Suprapubic skin (tissue), 4 donors: ENCODE results near the gene CADM1. TPM values are rescaled to one million over a fixed set of nuclear protein-coding genes. Genes with fewer than 3 reads are reported as not detected.

Experiments used
- DNase-seq, 2 donors: peaks; one replicate each; pipeline ENCODE4 v3.0.0-alpha.2; 2019; ENCODE audit warnings: low spot score in 2 of 2
- H3K27ac ChIP-seq: fragments of 200-600 bp; sonication (generic); one replicate; pipeline ENCODE4 v1.5.1; 2019
- H3K27me3 ChIP-seq: fragments of 200-600 bp; sonication (generic); one replicate; pipeline ENCODE4 v1.5.1; 2019
- H3K36me3 ChIP-seq: fragments of 200-600 bp; sonication (generic); one replicate; pipeline ENCODE4 v1.5.1; 2019
- H3K4me1 ChIP-seq: fragments of 200-600 bp; sonication (generic); one replicate; pipeline ENCODE4 v1.5.1; 2019
- H3K4me3 ChIP-seq: fragments of 200-600 bp; sonication (generic); one replicate; pipeline ENCODE4 v1.5.1; 2019; ENCODE audit warnings: mild to moderate bottlenecking
- H3K9me3 ChIP-seq: fragments of 200-600 bp; sonication (generic); one replicate; pipeline ENCODE4 v1.5.1; 2019
- CTCF ChIP-seq, 2 donors: fragments of 200-600 bp in 1 of 2; fragments of 450-650 bp in 1 of 2; sonication (generic) in 1 of 2; IDR thresholded peaks; one replicate each; pipeline ENCODE4 v1.5.1; 2016 to 2019; ENCODE audit warnings: antibody characterized with exemption in 2 of 2, mild to moderate bottlenecking in 1 of 2, moderate library complexity in 1 of 2
- EP300 ChIP-seq: sonication (generic); formaldehyde crosslinking; IDR thresholded peaks from one replicate; pipeline ENCODE4 v1.6.1; 2017; ENCODE audit warnings: antibody characterized with exemption
- POLR2A ChIP-seq, 2 donors: fragments of 450-650 bp; IDR thresholded peaks; one replicate each; pipeline ENCODE4 v1.6.1; 2017; ENCODE audit warnings: antibody characterized with exemption in 2 of 2, mild to moderate bottlenecking in 2 of 2, moderate library complexity in 2 of 2
- POLR2AphosphoS5 ChIP-seq, 3 donors: sonication (generic); formaldehyde crosslinking; IDR thresholded peaks; one replicate each; pipeline ENCODE4 v1.6.1; 2017; ENCODE audit warnings: antibody characterized with exemption in 3 of 3
- WGBS: methylation state at CpG from one replicate; pipeline ENCODE4 v1.1.5; 2018; 5-methylcytosine and 5-hydroxymethylcytosine counted together
- total RNA-seq, 4 donors: library from RNA; depleted of rRNA; stranded (reverse); fragments of >200 nt; gene quantifications; one replicate each; pipeline ENCODE4 v1.1.0, GENCODE V29; 2016

CADM1 gene
- total RNA-seq, 4 donors from 2014 or later = 13.3 to 26.2 (median 15.3) TPM

GRCh38 chr11:115145324-115145723 is 358.9 kb downstream of the CADM1 start:
- Histone ChIP-seq H3K4me3 (no peak overlapping the region), H3K27ac (no peak overlapping the region), H3K27me3 (peaks cover 22% of the 10 kb centered on the region), H3K4me1 (no peaks in the 10 kb centered on the region), H3K36me3 (no peaks in the 10 kb centered on the region), H3K9me3 (no peaks in the 10 kb centered on the region)
- WGBS = 70% methylated on average over 2 of the region's 8 CpGs
- no peak for DNase-seq
- no peak for TF ChIP-seq POLR2AphosphoS5 (IDR thresholded peaks at IDR 0.05)
- no peak for TF ChIP-seq EP300
- no peak for TF ChIP-seq CTCF (IDR thresholded peaks at IDR 0.05)

GRCh38 chr11:115144914-115145313 is 359.3 kb downstream of the CADM1 start:
- Histone ChIP-seq H3K9me3 (no peaks in the 10 kb centered on the region), H3K4me1 (no peaks in the 10 kb centered on the region), H3K27ac (no peak overlapping the region), H3K36me3 (no peaks in the 10 kb centered on the region), H3K4me3 (no peak overlapping the region), H3K27me3 (peaks cover 22% of the 10 kb centered on the region)
- TF ChIP-seq CTCF (IDR thresholded peaks at IDR 0.05) = no peak
- TF ChIP-seq POLR2A (IDR thresholded peaks at IDR 0.05) = no peak
- TF ChIP-seq EP300 = no peak
- no peak for TF ChIP-seq POLR2AphosphoS5 (IDR thresholded peaks at IDR 0.05)
- WGBS = 54% methylated on average over 7 of the region's 7 CpGs
- DNase-seq = no peak

- Histone ChIP-seq H3K27ac (no peak overlapping the region), H3K9me3 (no peaks in the 10 kb centered on the region), H3K4me1 (no peaks in the 10 kb centered on the region), H3K36me3 (no peaks in the 10 kb centered on the region), H3K4me3 (no peak overlapping the region), H3K27me3 (peaks cover 28% of the 10 kb centered on the region)
- 80% methylated on average over 3 of the region's 5 CpGs for WGBS
- TF ChIP-seq POLR2A (IDR thresholded peaks at IDR 0.05) = no peak
- TF ChIP-seq POLR2AphosphoS5 (IDR thresholded peaks at IDR 0.05) = no peak
- no peak for TF ChIP-seq EP300
- TF ChIP-seq CTCF (IDR thresholded peaks at IDR 0.05) = no peak
- DNase-seq = no peak
Measured at GRCh38 chr11:115144014-115144413, 360.2 kb downstream of the CADM1 start.

- Histone ChIP-seq H3K27ac (no peak overlapping the region), H3K4me3 (no peak overlapping the region), H3K27me3 (peaks cover 28% of the 10 kb centered on the region), H3K36me3 (no peaks in the 10 kb centered on the region), H3K4me1 (no peaks in the 10 kb centered on the region), H3K9me3 (no peaks in the 10 kb centered on the region)
- no peak for TF ChIP-seq POLR2A (IDR thresholded peaks at IDR 0.05)
- no peak for TF ChIP-seq EP300
- no peak for TF ChIP-seq POLR2AphosphoS5 (IDR thresholded peaks at IDR 0.05)
- TF ChIP-seq CTCF (IDR thresholded peaks at IDR 0.05) = no peak
- DNase-seq = no peak
- 86% methylated on average over 13 of the region's 13 CpGs for WGBS
Measured at GRCh38 chr11:115141231-115142114, 362.7 kb downstream of the CADM1 start.

GRCh38 chr11:115135936-115136335 is 368.3 kb downstream of the CADM1 start:
- DNase-seq = no peak
- no peaks in the 10 kb centered on the region for H3K4me1 ChIP-seq
- H3K4me3 ChIP-seq = no peak overlapping the region
- peaks cover 6% of the 10 kb centered on the region for H3K27me3 ChIP-seq
- whole genome bisulfite sequencing = 79% methylated on average over 3 of the region's 3 CpGs
- H3K27ac ChIP-seq = no peak overlapping the region
- TF ChIP-seq CTCF (IDR thresholded peaks at IDR 0.05) = no peak
- no peak for TF ChIP-seq POLR2A (IDR thresholded peaks at IDR 0.05)
- no peak for TF ChIP-seq POLR2AphosphoS5 (IDR thresholded peaks at IDR 0.05)
- H3K9me3 ChIP-seq = no peaks in the 10 kb centered on the region
- H3K36me3 ChIP-seq = no peaks in the 10 kb centered on the region
